Skin epidermis (tissue), 12 donors: ENCODE data around the gene METTL17.

Experiments used
- H3K27ac ChIP-seq, 21 experiments: fragments of 200-600 bp; sonication (generic) in 11 of 21; one replicate each; pipeline ENCODE4 v1.5.0; 2020; ENCODE audit warnings: mild to moderate bottlenecking in 3 of 21, inconsistent platforms in 2 of 21, moderate library complexity in 2 of 21
- H3K4me3 ChIP-seq, 7 experiments: fragments of 200-600 bp; sonication (generic) in 2 of 7; one replicate each; pipeline ENCODE4 v1.5.0; 2020; ENCODE audit warnings: inconsistent platforms in 2 of 7, mild to moderate bottlenecking in 2 of 7, moderate library complexity in 1 of 7

The METTL17 gene

DNA sequence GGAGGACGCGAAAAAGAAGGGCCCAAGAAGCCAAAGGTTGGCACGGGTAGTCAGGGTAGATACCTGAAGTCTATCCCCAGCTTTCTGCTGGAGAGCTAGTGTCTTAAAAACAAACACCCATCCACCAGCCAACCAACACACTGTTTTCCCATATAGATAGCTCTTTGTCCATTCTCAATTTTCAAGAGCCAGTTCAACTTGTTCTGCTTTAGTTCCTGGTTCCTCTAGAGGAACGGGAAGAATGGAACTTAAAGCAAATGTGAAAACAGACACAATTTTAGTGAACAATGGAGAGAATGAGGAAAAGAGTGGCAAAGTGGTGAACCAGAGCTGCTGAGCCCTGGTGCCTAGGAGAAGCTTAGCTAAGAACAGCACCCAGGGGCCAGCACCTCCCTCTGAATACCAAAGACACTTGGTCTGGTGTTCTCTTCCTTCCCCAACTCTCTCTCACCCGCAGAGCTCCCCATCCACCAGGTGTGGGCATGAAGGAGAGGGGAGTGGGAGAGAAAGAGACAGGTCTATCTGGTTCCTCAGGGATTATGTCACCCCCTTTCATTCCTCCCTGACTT is 31.3 kb downstream of the METTL17 start:
- peak overlapping the region in 8 of 21 experiments; percentile 8 to 54 (median 22) for H3K27ac ChIP-seq

DNA sequence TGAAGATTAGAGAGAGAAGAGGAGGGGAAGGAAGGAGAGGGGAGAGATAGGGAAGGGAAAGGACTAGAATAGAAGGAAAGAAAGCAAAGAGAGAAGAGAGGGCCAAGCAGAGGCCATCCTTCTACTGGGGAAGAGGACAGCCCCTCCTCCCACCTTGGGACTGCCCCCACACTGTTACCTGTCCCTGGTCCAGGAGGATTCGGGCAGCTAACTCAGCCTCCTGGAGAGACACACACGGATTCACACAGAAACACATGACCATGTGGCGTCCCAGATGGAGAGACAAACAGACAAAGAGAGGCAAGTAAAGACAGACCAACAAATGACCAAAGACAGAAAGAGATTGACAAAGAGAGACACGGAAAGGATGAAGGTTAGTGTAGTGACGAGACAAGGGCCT is 32.9 kb downstream of the METTL17 start:
- Histone ChIP-seq H3K27ac (peak overlapping the region in 8 of 21 experiments; percentile 11 to 85 (median 26)), H3K4me3 (peak overlapping the region in 1 of 7 experiments; percentile 54)

More for the DNA sequence above, 31.3 kb downstream of the METTL17 start:
- no peak overlapping the region for H3K4me3 ChIP-seq

DNA sequence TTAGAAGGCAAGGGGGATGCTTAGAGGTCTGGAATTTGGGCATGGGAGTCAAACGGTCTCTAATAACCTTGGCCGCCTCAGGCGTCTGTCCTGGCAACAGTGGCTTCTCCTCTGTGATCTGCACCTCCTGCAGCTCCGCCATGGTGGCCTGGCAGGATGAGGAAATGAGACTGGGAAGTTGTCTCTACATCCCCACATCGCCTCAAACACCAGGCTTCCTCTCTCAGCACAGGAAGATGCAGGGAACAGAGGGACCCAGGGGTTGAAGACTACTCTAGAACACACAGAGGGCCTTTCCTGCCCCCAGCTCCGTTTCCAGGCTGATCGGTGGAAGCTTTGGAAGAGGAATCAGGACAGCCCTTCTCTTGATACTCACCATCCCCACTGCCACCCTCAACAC is 33.4 kb downstream of the METTL17 start:
- H3K4me3 ChIP-seq, result peak overlapping the region in 2 of 7 experiments; percentile 54 to 71

DNA sequence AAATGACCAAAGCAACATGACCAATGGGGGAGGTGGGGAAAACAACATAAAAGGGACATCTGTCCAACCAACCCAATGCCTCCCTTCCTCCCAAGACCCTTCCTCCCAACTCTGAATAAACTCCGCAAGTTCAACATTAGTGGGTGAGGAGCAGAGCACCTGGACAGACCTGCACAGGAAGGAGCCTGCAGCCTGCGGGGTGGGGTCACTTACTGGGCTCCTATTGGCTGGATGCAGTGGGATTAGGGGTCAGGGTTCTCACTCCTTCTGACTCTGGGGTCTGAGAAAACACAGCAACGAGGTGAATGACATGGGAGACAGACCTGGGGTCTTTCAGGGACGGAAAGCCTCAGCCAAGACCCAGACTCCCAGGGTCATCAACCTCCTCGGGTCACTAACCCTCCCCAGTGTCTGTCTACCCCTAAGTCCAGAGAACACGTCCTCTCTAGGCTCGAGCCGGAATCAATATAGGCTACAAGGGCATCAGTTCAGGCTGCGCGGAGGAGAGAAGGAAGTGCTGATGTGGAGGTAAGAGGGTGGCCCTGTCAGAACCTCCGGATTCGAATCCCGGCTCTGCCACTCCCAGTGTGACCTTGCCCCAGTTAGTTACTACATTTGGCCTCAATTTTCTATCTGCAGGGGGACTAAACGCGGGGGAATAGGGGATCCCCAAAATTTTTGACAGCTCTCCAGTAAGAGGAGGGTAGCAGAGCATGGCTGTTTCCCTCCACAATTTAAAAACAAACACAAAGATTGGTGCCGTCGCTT is 34.2 kb downstream of the METTL17 start:
- Histone ChIP-seq H3K27ac (peak overlapping the region in 18 of 21 experiments; percentile 52 to 85 (median 76)), H3K4me3 (peak overlapping the region; percentile 47 to 74 (median 67))

More for the DNA sequence above, 33.4 kb downstream of the METTL17 start:
- peak overlapping the region in 9 of 21 experiments; percentile 26 to 85 (median 78) for H3K27ac ChIP-seq

DNA sequence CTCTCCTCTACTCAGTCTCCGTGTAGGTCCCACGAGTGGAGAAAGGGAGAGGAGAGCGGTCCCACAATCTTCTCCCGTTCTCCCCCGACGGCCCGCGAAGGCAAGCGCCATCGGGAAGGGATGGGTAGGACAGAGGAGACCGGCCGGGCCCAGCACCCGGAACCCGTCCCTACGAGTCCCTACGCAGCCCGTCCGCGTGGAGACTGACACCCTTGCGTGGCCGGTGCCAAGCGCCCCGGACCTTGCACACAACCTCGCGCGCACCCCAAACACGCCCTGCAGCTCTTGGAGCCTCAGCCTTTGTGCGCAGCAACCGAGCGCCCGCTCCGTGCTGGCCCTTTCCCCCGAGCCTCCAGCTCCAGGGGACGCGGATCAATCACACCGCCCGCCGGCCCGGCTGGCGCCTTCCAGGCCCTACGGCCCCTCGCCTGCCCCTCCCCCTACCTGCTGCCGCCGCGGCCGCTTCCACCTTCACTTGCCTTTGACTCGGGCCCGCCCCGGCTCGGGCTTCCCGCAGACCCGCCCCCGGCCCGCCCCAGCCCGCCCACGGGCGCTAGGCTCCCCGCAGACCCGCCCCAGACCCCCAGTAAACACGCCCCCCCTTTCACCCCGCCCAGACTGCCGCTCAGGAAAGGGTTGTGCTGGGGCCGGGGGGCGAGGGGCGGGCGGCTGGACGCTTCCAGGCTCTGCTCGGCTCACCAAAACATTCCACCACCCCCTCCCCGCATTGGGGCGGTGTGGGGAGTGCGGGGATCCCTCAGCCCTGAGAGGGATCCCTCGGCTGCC is 35.0 kb downstream of the METTL17 start, which contains the start of gene NDRG2:
TSS of gene NDRG2 (minus strand) at position 477 of the 786 bp plus-strand sequence. CDS start 1,746 bp downstream, outside the sequence.
- Histone ChIP-seq H3K4me3 (peak within 1 kb of the TSS; percentile 47 to 74 (median 67)), H3K27ac (peak within 1 kb of the TSS in 20 of 21 experiments; percentile 3 to 85 (median 76))

DNA sequence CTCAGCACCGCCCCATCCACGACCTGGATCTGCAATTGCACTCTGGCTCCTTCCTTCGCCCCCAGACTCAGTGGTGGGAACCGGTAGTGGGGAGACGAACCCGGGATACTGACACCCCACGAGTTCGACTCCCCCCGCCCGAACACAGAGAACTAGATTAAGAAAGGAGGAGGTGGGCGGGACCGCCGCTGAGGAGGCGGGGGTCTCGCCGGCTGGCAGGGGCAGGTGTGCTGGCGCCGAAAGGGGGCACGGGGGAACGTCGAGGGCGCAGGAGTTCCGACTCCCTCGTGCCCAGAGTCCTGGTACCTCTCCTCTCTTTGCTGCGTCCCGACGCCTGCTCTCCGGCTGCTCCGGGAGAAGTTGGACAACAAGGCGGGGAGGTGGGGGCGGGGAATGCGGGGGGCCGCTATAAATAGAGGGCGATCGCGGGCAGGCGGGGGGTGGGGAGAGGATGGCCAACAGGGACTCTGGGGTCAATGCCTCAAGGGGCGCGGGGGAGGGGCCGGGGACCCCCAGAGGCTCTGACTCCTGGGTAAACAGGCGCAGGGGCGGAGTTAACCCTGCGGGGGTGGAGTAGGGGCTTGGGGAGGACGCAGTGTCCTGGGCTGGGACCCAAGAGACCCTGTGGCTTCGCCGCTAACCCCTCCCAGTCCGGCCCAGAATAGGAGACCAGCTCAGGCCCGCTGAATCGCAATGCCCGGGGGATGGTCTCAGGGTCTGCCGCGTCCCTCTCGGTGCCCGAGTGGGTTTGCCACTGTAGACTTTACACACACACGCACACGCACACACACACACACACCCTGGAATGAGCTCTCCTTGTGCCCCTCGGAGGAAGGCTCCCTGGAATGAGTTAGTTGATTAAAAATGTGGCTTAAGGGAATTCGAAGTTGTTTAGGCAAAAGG is 35.8 kb downstream of the METTL17 start:
- Histone ChIP-seq H3K27ac (peak overlapping the region in 20 of 21 experiments; percentile 3 to 85 (median 76)), H3K4me3 (peak overlapping the region; percentile 47 to 74 (median 67))

DNA sequence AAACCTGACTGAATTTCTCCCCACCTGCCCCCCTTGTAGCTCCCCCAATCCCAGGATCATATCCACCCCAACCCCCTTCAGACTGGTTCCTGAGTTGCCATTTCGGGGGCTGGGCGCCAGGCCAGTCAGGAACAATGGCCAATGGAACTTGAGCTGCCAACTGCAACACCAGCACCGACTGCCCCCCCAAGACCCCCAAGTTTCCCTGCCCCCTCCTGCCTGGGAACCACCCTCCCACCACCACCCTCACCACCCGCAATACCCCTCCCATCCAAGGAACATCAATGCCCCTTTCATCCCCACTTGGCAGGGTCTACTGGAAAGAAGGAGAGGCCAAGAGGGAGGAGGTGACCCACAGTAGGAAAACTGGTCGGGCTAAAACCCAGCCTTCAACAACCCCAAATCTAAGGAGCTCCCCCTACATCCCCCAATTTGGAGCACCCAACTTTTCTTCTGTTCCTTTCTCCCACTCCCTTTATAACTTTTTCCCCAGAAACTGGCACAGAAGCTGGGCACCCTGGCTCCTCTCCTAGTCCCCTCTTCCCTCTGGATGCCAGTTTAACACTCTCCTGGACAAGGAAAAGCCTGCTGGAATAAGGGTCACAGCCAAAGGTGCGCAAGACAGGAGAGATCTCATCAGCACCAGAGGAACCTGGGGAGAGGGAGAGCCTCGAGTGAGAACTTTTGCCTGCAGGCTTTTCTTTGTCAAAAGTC is 36.7 kb downstream of the METTL17 start:
- H3K4me3 ChIP-seq, result no peak overlapping the region
- peak overlapping the region in 10 of 21 experiments; percentile 21 to 85 (median 78) for H3K27ac ChIP-seq

DNA sequence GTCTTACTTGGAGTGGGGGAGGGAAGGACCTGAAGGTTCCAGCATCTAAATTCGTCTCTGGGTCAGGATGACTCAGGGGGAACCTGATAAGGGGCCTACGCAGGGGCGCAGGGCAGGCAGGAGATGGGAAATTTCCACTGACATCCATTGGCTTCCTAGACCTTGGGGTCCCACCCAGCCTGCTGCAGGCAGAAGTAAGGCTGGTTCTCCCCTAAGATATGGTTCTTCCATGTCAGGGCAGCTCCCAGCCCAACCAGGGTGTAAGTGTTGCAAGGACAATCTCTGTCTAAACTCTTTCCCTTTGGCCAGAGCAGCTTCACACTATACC is 37.2 kb downstream of the METTL17 start:
- H3K27ac ChIP-seq, result peak overlapping the region in 7 of 21 experiments; percentile 21 to 82 (median 76)

DNA sequence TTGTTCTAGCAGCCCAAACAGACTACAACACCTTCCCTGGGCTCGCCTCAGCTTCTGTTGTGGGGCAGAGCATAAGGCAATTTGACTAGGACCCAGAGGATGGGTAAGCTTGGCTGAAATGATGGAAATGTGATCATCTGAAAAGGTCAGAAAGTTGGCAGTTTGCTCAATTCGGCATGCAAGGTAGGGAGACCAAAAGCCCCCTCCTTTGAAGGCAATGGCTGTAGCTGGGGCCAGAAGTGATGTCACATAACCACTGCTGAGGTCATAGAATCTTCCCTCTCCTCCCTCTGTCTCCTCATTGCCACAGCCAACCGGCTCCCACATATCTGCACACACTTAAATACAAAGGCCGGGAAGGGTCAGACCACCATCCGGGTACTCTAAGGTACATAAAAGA is 40.1 kb downstream of the METTL17 start, which contains the start of gene TPPP2:
TSS of gene TPPP2 (plus strand) at position 301 of the 400 bp plus-strand sequence. CDS start 365 bp downstream, outside the sequence.
- no peak within 1 kb of the TSS for H3K27ac ChIP-seq

More for the DNA sequence above, 37.2 kb downstream of the METTL17 start:
- H3K4me3 ChIP-seq, result no peak overlapping the region

DNA sequence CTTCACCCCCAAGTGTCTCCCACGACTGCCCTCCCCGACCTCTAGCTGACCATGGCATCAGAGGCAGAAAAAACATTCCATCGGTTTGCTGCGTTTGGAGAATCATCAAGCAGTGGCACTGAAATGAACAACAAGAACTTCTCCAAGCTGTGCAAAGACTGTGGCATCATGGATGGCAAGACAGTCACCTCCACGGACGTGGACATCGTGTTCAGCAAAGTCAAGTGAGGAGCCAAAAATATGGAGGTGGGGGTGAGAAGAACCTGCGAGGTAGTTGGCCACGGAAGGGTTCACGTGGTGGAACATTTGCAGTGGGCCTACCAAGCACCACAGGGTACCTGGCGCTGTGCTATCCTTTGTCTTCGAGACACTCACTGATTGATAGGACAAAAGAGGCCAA is 40.8 kb downstream of the METTL17 start:
- no peak overlapping the region for H3K27ac ChIP-seq

More for the DNA sequence above, 40.1 kb downstream of the METTL17 start, which contains the start of gene TPPP2:
- no peak within 1 kb of the TSS for H3K4me3 ChIP-seq

DNA sequence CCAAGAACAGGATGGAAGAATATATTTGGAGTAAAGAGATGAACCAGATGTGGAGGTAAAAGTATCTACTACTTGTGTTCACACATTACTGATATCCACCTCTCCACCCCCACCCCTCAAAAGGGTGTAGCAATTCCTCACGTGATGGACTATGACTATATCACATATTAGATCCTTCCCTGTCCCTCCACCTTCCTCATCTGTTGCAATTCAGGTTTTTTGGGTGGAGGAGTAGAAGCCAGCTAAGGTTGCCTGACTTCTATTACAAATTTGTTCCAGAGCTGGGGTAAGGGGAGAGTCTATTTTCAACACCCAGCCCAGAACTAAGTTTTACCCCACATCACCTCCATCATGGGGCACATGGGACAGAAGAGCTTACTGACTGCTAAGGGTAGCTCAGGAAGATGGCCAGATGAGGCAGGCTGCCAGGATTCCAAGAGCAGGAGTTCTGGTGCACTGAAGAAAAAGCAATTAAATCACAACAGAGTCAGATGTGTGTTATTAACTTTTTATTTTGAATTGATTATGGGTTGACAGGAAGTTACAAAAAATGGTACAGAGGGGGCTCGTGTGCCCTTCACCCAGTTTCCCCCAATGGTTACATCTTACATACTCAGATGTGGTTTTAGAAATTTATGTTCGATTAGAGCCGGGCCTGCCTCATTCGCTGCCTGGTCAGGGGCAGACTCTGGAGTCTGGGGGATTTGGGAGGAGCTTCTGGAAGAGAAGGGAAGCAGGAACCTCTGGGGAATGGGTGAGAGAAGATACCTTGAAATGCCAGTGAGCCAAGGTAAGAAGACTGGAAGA is 42.7 kb downstream of the METTL17 start:
- Histone ChIP-seq H3K4me3 (no peak overlapping the region), H3K27ac (peak overlapping the region in 2 of 21 experiments; percentile 20 to 30)

More for the DNA sequence above, 40.8 kb downstream of the METTL17 start:
- no peak overlapping the region for H3K4me3 ChIP-seq

DNA sequence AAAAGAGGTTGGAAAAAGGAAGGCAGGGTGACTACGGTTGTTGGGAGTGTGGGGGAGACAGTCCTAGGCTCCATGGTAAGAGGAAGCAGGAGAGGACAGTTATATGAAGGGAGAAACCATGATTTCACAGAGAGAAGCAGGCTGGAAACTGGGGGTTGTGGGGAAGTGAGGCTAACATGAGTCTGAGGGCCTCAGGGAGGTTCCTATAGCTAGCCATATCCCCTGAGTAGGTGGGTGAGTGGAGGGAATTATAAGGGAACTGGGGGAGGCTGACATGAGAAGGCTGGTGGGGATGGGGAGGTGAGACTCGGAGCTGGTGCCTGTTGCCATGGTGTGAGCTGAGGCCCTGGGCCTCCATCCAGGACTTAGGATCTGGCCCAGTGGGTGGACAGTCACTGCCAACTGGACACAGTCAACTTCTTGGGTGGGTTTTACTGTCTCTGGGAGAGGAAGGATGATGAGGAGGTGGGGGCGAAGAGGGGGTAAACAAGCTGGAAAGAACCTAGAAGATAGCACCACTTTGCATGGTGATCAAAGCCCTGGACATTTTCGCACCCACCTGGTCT is 43.4 kb downstream of the METTL17 start:
- Histone ChIP-seq H3K4me3 (no peak overlapping the region), H3K27ac (peak overlapping the region in 1 of 21 experiments; percentile 20)

DNA sequence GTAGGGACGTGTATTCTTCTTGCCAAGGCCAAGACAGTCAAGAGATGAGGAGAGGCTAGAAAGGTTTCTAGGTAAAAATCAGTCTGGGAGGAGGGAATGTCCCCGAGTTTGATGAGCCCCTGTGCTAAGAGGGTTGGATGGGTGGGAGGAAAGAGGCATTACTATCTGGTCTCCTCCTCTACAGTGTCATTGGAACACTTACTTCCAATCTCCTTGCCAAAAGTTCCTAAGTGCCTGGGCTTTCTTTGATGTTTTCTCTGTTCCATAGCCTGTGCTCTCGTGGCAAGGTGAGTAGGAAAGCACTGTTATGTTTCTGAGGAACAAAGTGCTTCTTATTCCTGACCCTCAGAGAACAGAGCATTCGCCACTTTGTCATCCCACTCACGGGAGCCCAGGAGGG is 44.9 kb downstream of the METTL17 start, which contains the start of gene RNASE13:
TSS of gene RNASE13 (minus strand) at position 101 of the 400 bp plus-strand sequence. CDS start 519 bp downstream, outside the sequence.
- H3K27ac ChIP-seq, result no peak within 1 kb of the TSS
- H3K4me3 ChIP-seq, result no peak within 1 kb of the TSS

DNA sequence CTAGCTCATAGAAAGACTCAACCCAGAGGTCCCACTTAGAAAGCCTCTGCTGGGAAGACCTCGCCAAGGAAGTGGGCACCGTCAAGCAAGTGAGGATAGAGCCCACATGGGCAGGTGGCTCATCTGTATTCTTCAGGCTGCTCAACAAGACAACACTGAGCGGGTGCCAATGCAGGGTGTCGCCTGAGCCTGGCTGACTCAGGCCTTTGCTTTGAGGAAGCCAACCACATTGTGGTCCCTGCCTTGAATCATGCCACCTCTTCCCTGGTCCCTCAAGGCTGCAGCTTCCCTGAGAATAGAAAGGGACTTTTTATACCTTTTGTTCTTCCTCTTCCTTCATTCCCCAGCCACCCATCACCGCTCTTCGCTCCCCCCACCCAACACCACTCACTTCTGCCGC is 47.0 kb downstream of the METTL17 start:
- no peak overlapping the region for H3K4me3 ChIP-seq
- H3K27ac ChIP-seq, result peak overlapping the region in 1 of 21 experiments; percentile 50

DNA sequence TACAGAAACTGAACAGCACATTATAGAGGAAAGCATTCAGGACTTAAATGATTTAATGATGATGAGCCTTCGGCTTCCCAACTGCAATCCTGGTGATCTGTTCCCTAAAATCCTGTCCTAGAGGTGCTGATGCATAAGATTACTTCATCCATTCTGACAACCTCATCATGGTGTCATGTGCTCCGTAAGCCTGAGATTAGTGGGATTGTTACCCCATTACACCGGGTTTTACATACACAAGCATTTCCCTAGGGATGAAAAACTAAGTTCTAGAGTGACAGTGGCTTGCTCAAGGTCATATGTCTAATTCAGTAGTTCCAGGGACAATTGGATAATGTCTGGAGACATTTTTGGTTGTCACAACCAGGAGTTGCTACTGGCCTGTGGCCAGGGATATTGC is 47.4 kb downstream of the METTL17 start:
- H3K4me3 ChIP-seq, result no peak overlapping the region
- peak overlapping the region in 2 of 21 experiments; percentile 0 to 50 for H3K27ac ChIP-seq

DNA sequence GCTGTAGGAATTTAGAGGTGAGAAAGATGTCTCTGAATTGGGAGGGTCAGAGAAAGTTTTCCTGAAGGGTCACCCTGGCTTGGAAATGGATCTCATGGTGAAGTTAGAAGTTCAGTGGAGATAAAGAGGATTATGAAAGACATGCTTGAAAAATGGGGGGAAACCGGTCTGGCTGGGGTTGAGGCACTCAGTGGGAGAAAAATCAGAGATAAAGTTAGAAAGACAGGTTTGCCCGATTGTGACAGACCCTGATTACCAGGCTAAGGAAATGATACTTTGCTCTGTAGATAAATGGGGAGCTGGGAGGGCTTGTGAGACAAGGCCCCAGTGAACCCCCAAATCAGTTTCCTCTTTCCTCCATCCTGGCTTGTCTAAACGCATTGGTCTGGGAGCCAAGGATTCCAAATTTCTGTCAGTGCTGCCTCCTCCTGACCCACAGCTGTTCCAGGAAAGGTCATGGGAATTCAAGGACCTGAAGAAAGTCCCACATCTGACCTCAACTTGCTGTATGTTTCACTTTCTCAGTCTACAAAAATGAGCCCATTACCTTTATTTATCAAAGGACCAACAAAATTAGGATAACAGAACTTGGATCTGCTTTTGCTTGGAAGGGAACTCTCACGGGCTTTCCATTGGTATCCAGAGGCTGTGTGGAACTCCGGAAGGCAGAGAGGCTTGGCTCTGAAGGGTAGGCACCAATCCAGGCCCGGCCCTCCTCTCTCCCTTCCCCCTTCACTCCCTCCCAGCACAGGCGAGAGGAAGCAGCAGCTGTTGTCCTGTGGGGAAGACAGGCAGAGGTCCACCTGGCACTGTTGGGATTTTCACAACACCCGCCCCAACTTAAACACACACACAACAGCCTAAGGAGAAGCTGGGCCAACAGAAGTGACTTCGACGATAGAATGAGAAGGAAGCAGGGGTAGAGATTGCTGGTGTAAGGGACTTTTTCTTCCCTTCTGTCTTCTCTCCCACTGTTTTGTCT is 49.0 kb downstream of the METTL17 start:
- H3K4me3 ChIP-seq, result no peak overlapping the region
- H3K27ac ChIP-seq, result peak overlapping the region in 19 of 21 experiments; percentile 30 to 76 (median 58)
